Gastroesophageal sphincter (tissue), 3 donors: ENCODE results near the gene NAALADL2.

ENCODE experiments used
- POLR2A ChIP-seq, 2 donors: fragments of 450-650 bp; IDR thresholded peaks; one replicate each; pipeline ENCODE4 v1.6.1; 2017; ENCODE audit warnings: antibody characterized with exemption in 2 of 2, mild to moderate bottlenecking in 2 of 2, moderate library complexity in 1 of 2
- TF ChIP-seq, protein P1 (sequence below), 4 experiments: fragments of 200-600 bp in 2 of 4; fragments of 450-650 bp in 2 of 4; sonication (generic) in 1 of 4; IDR thresholded peaks; one replicate each; pipeline ENCODE4 v1.5.1; 2017 to 2019; ENCODE audit warnings: antibody characterized with exemption in 4 of 4, mild to moderate bottlenecking in 2 of 4, moderate library complexity in 2 of 4

DNA sequence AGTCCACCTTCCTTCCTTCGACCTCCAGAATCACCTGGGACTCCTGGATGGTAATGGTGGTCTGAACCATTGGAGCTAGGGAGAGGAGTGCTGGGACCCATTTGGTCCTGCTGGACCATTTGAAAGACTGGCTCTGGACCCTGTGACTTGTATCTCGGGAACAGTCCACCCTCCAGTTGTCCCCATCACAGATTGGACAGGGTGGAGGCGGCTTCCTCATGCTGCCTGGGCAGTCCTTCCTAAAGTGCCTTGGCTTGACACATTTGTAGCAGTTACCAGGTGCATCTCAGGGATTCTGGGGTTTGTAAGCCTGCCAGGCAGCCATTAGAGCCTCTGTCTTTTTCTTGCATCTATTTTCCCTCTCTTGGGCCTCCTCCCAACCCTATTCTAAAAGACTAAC, 758.1 kb downstream of the NAALADL2 start:
- TF ChIP-seq, protein P1, sequence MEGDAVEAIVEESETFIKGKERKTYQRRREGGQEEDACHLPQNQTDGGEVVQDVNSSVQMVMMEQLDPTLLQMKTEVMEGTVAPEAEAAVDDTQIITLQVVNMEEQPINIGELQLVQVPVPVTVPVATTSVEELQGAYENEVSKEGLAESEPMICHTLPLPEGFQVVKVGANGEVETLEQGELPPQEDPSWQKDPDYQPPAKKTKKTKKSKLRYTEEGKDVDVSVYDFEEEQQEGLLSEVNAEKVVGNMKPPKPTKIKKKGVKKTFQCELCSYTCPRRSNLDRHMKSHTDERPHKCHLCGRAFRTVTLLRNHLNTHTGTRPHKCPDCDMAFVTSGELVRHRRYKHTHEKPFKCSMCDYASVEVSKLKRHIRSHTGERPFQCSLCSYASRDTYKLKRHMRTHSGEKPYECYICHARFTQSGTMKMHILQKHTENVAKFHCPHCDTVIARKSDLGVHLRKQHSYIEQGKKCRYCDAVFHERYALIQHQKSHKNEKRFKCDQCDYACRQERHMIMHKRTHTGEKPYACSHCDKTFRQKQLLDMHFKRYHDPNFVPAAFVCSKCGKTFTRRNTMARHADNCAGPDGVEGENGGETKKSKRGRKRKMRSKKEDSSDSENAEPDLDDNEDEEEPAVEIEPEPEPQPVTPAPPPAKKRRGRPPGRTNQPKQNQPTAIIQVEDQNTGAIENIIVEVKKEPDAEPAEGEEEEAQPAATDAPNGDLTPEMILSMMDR (IDR thresholded peaks at IDR 0.05): no peak
- TF ChIP-seq POLR2A (IDR thresholded peaks at IDR 0.05): no peak
